GM12878 (cell line): ENCODE data around the gene TYROBP. TPM values are rescaled to one million over a fixed set of nuclear protein-coding genes. Genes with fewer than 3 reads are reported as not detected.
A peak's percentile ranks its signal among the peaks of the same experiment; 100 is the strongest.

Experiments
- ATAC-seq: fragments of 200-7000 bp; cut with Tn5 transposase; 3 replicates; pipeline ENCODE4 v1.9.1; 2020; ENCODE audit warnings: mild to moderate bottlenecking, moderate library complexity
- BruUV-seq: library from RNA; stranded (reverse); fragments of 400-500 nt; replicated peaks from 2 replicates; lab custom pipeline; 2021; lab: Mats Ljungman, UMichigan
- CTCF ChIA-PET: fragments of 300-600 bp; sonication (Branson Sonifier 250); formaldehyde crosslinking; extraction: SDS; loops from one replicate; lab custom pipeline; 2021; ENCODE audit warnings: inconsistent platforms; lab: Yijun Ruan, JAX
- POLR2A ChIA-PET: fragments of 350-600 bp; formaldehyde crosslinking; extraction: SDS; loops from one replicate; lab custom pipeline; 2021; ENCODE audit warnings: inconsistent platforms; lab: Charles Lee
- RAD21 ChIA-PET: fragments of 300-600 bp; sonication (Branson Sonifier 250); formaldehyde crosslinking; loops from one replicate; lab custom pipeline; 2023; ENCODE audit warnings: antibody characterized with exemption; ENCODE audit not compliant: unreplicated experiment; lab: Charles Lee
- SMC1A ChIA-PET: fragments of 300-600 bp; sonication (Branson Sonifier 250); formaldehyde crosslinking; loops from one replicate; lab custom pipeline; 2023; ENCODE audit not compliant: unreplicated experiment, uncharacterized antibody; lab: Charles Lee
- DNase-seq: peaks from one replicate; pipeline ENCODE4 v3.0.0-alpha.2; 2011; ENCODE audit warnings: low read depth, low spot score
- FAIRE-seq: peaks from 3 replicates; lab custom pipeline; 2011; peaks lifted over from hg19 to GRCh38; lab: Jason Lieb, UNC
- H2AFZ ChIP-seq: 2 replicates; pipeline ENCODE4 v1.6.0; 2011; ENCODE audit warnings: low read depth, low read length, control low read depth; ENCODE audit not compliant: control insufficient read depth
- H3K27ac ChIP-seq: 2 replicates; pipeline ENCODE4 v1.5.1; 2011; ENCODE audit warnings: control low read depth; ENCODE audit not compliant: control insufficient read depth, insufficient read depth
- H3K27me3 ChIP-seq, 2 experiments: replicated peaks in 1 of 2; 2 replicates each; pipeline versions ENCODE4 v1.6.0 to v1.6.1; 2011; ENCODE audit warnings: low read length in 1 of 2; ENCODE audit not compliant: control insufficient read depth in 2 of 2, insufficient read depth in 2 of 2
- H3K36me3 ChIP-seq, 2 experiments: 2 replicates each; pipeline ENCODE4 v1.5.1; 2011; ENCODE audit warnings: low read length in 1 of 2; ENCODE audit not compliant: control insufficient read depth in 2 of 2, insufficient read depth in 2 of 2
- H3K4me1 ChIP-seq: 2 replicates; pipeline ENCODE4 v1.6.1; 2011; ENCODE audit warnings: mild to moderate bottlenecking, low read length, moderate library complexity, mixed read lengths; ENCODE audit not compliant: control insufficient read depth, insufficient read depth
- H3K4me2 ChIP-seq: 2 replicates; pipeline ENCODE4 v1.6.0; 2011; ENCODE audit warnings: control low read depth; ENCODE audit not compliant: control insufficient read depth, insufficient read depth
- H3K4me3 ChIP-seq: fragments of 200-600 bp; sonication (generic); 2 replicates; pipeline ENCODE4 v1.5.1; 2016
- H3K79me2 ChIP-seq: 2 replicates; pipeline ENCODE4 v1.6.0; 2011; ENCODE audit warnings: low read length; ENCODE audit not compliant: control insufficient read depth, insufficient read depth
- H3K9ac ChIP-seq: 2 replicates; pipeline ENCODE4 v1.8.0; 2011; ENCODE audit warnings: low read length, control low read depth, mixed read lengths; ENCODE audit not compliant: control insufficient read depth, insufficient read depth
- H3K9me3 ChIP-seq: replicated peaks from 3 replicates; pipeline ENCODE4 v1.5.1; 2011; ENCODE audit warnings: mild to moderate bottlenecking, low read length; ENCODE audit not compliant: control insufficient read depth, insufficient read depth
- H4K20me1 ChIP-seq: 2 replicates; pipeline ENCODE4 v1.6.0; 2011; ENCODE audit not compliant: control insufficient read depth, insufficient read depth
- EED ChIP-seq: sonication (generic); IDR thresholded peaks from 2 replicates; pipeline ENCODE4 v1.6.1; 2016; ENCODE audit warnings: antibody characterized with exemption, low read depth
- WGBS: methylation state at CpG from one replicate; pipeline ENCODE4 v1.1.6; 2016; ENCODE audit warnings: low lambda C conversion rate; ENCODE audit not compliant: insufficient replicate concordance, insufficient coverage; ENCODE audit errors: missing lambda C conversion rate; 5-methylcytosine and 5-hydroxymethylcytosine counted together
- in situ Hi-C: fragments of 300-500 bp; cut with MboI; formaldehyde crosslinking; loops from 9 replicates; pipeline ENCODE4 v1.14.3; 2018; ENCODE audit warnings: mixed read lengths
- intact Hi-C: fragments of 100-400 bp; cut with micrococcal nuclease; formaldehyde crosslinking; loops from one replicate; pipeline ENCODE4 v1.14.2; 2022; ENCODE audit not compliant: unreplicated experiment
- polyA plus RNA-seq, 11 experiments: library from polyadenylated mRNA; depleted of rRNA in 4 of 11; unstranded in 6 of 11; stranded (reverse) in 5 of 11; fragments of >200 nt; fragmentation: Nextera tagmentation in 4 of 11; fragmentation: Illumina TruSeq in 1 of 11; extraction: Ambion mirVana in 4 of 11; extraction: Trizol in 1 of 11; gene quantifications; 1 replicate in 1 of 11; 2 replicates in 10 of 11; pipeline versions ENCODE4 v1.2.1 to v1.2.3, GENCODE V29; 2011 to 2016; ENCODE audit warnings: inconsistent platforms in 2 of 11, missing spikeins in 2 of 11, low read depth in 1 of 11
- total RNA-seq, 4 experiments: library from RNA; depleted of rRNA in 3 of 4; stranded (reverse); fragments of >200 nt in 3 of 4; fragmentation: Illumina TruSeq in 1 of 4; extraction: Trizol in 1 of 4; gene quantifications; 2 replicates each; pipeline versions ENCODE4 v1.2.1 to v1.2.3, GENCODE V29; 2013 to 2021
- TF ChIP-seq, protein P1 (sequence below): fragments of 450-650 bp; IDR thresholded peaks from 2 replicates; pipeline ENCODE4 v1.6.1; 2014; ENCODE audit warnings: mild to moderate bottlenecking

The TYROBP gene
- total and polyA plus RNA-seq, 10 of the 15 experiments (the other 5 are each of a cell fraction or from before 2014, with no cell fraction given), result 0.33 to 2.4 (median 0.58) TPM; not detected in 2

DNA sequence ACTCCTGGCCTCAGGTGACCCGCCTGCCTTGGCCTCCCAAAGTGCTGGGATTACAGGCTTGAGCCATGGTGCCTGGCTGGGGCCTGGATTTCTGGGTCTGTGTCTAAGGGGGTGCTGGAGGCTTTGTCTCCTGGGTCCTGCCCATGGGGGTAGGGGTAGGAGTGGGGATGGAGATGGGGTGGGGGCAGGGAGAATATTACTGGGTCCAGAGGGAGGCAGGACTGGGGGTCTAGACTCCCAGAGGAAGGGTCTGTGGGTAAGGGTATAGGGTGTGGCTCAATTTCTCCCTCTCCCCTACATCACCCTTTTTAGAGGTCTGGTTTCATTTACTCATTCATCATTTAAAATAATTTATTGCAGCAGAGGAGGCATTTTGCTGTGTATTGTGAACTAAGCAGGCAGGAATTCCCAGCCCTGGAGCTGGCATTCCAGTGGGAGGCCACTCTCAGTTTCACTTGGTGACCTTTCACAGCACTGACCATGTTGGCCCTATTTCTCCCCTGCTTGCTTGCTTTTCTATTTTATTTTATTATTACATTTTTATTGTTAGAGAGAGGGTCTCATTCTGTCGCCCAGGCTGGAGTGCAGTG lies 6.9 kb downstream of the TYROBP start:
- TF ChIP-seq, protein P1, sequence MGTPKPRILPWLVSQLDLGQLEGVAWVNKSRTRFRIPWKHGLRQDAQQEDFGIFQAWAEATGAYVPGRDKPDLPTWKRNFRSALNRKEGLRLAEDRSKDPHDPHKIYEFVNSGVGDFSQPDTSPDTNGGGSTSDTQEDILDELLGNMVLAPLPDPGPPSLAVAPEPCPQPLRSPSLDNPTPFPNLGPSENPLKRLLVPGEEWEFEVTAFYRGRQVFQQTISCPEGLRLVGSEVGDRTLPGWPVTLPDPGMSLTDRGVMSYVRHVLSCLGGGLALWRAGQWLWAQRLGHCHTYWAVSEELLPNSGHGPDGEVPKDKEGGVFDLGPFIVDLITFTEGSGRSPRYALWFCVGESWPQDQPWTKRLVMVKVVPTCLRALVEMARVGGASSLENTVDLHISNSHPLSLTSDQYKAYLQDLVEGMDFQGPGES, result no peak
- no peak for TF ChIP-seq EED
- Histone ChIP-seq H4K20me1 (no peaks in the 10 kb centered on the region), H3K36me3 (peaks cover 3 to 7% of the 10 kb centered on the region in 2 experiments; a peak in 3 of 4 replicates), H3K4me1 (peaks cover 36% of the 10 kb centered on the region), H3K27me3 (no peaks in the 10 kb centered on the region), H3K9me3 (no peaks in the 10 kb centered on the region), H3K4me3 (peak overlapping the region; percentile 96), H3K79me2 (peaks cover 36% of the 10 kb centered on the region), H3K4me2 (peak overlapping the region; percentile 98), H3K27ac (peak overlapping the region; percentile 96), H3K9ac (peak overlapping the region; percentile 95), H2AFZ (no peak overlapping the region)
- FAIRE-seq (no peak), ATAC-seq (no peak), DNase-seq (no peak)
- intact Hi-C loops (loop anchor here (5.0 kb wide), 1 partner anchor 189 kb away; no protein-coding TSS in a partner anchor), in situ Hi-C loops (loop anchor here (10.0 kb wide), 1 partner anchor 566 kb away; no protein-coding TSS in a partner anchor)
- SMC1A ChIA-PET, result interaction anchor here (0.8 to 1.7 kb wide), 3 partner anchors 7 to 161 kb away, joined by 3 to 6 read pairs (median 6); no protein-coding TSS in a partner anchor
- RAD21 ChIA-PET, result interaction anchor here (0.6 to 1.6 kb wide), 7 partner anchors 8 to 206 kb away, joined by 3 to 12 read pairs (median 4); no protein-coding TSS in a partner anchor
- WGBS, result 18% methylated on average over 2 of the region's 2 CpGs
- POLR2A ChIA-PET, result interaction anchor here (0.6 to 2.0 kb wide), 11 partner anchors 8 to 204 kb away, joined by 3 to 14 read pairs (median 6); no protein-coding TSS in a partner anchor
- CTCF ChIA-PET, result no interaction called here
- BruUV-seq, result no TSS peak
